ENCODE measurements around the gene NEK7. TPM values are rescaled to one million over a fixed set of nuclear protein-coding genes. Genes with fewer than 3 reads are reported as not detected.
"Not testable (repeated sequence)": the region's sequence is repeated elsewhere in the genome, so short reads cannot be mapped to it uniquely, and the experiment has no call there.

The NEK7 gene
- total RNA-seq, 6 experiments from 2014 or later = 20.6 to 32.3 (median 21.5) TPM

DNA sequence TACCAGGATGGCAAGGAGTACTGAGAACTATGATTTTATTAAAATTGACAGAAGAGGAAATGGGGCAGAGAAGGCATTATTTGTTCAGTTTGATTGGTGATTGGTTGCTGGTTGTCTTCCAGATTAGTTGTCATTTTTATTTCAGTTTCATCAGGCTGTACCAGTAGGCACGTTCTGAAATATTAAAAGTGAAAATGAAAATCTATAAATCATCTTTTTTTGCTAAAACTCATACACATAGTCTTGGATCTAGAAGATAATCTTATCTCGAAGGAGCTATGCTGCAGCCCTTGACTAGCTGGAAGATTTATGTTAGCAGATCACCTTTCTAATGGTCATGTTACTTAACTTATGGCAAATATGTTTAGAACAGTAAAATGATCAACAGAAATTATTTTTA is 29.0 kb downstream of the NEK7 start:
- Histone ChIP-seq H3K9me3 (no peaks in the 10 kb centered on the region), H3K36me3 (no peaks in the 10 kb centered on the region), H3K4me1 (peaks cover 0 to 13% (median 6%) of the 10 kb centered on the region in 4 donors), H3K27me3 (no peaks in the 10 kb centered on the region), H3K4me3 (no peak overlapping the region), H3K27ac (no peak overlapping the region)
- DNase-seq = no peak
- TF ChIP-seq, protein P1, sequence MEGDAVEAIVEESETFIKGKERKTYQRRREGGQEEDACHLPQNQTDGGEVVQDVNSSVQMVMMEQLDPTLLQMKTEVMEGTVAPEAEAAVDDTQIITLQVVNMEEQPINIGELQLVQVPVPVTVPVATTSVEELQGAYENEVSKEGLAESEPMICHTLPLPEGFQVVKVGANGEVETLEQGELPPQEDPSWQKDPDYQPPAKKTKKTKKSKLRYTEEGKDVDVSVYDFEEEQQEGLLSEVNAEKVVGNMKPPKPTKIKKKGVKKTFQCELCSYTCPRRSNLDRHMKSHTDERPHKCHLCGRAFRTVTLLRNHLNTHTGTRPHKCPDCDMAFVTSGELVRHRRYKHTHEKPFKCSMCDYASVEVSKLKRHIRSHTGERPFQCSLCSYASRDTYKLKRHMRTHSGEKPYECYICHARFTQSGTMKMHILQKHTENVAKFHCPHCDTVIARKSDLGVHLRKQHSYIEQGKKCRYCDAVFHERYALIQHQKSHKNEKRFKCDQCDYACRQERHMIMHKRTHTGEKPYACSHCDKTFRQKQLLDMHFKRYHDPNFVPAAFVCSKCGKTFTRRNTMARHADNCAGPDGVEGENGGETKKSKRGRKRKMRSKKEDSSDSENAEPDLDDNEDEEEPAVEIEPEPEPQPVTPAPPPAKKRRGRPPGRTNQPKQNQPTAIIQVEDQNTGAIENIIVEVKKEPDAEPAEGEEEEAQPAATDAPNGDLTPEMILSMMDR (IDR thresholded peaks at IDR 0.05) = no peak
- TF ChIP-seq POLR2A (IDR thresholded peaks at IDR 0.05) = no peak
- WGBS (ENCODE audit: insufficient coverage, low coverage, low lambda C conversion rate, missing lambda C conversion rate) = 32% methylated on average over 2 of the region's 2 CpGs
- no peak for ATAC-seq
- intact Hi-C loops (cut with DNase I) = no loop called here

DNA sequence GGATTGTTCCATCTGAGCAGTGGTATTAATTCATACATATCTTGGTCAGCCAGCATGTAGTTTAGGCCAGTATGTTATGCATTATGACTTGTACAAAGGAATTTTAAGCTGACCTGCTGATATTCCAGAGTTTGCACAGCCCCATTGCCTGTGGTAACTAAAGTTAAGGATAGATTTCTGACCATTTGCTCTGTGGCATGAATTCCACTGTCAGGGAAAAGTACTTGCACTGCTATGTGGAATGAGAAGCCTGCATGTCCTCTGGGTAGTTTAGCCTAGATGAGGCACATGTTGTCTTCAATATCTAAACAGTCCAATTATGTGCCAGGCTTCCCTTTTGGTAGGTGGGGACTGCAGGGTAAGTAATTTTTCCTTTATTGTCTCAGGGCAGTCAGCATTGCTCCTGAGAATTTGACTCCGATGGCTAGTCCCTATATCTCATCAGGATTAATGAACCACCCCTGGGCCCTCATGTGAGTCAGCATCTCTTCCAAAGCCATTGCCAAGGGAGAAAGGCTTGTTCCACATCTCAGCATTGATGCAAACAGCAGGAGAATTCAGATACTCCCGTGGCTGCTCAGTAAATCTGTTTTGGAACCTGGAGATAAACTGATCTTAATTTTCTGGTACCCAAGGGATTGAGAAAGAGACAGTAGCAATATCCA is 30.2 kb downstream of the NEK7 start:
- ATAC-seq (no peak), DNase-seq (no peak)
- Histone ChIP-seq H3K27me3 (no peaks in the 10 kb centered on the region), H3K27ac (no peak overlapping the region), H3K4me3 (no peak overlapping the region), H3K4me1 (peaks cover 0 to 13% (median 6%) of the 10 kb centered on the region in 4 donors), H3K9me3 (no peaks in the 10 kb centered on the region), H3K36me3 (no peaks in the 10 kb centered on the region)
- intact Hi-C loops (cut with DNase I) = no loop called here
- TF ChIP-seq POLR2A (IDR thresholded peaks at IDR 0.05) = no peak
- TF ChIP-seq, protein P1 (IDR thresholded peaks at IDR 0.05) = no peak
- 100% methylated on average over 2 of the region's 2 CpGs for WGBS (ENCODE audit: insufficient coverage, low coverage, low lambda C conversion rate, missing lambda C conversion rate)

DNA sequence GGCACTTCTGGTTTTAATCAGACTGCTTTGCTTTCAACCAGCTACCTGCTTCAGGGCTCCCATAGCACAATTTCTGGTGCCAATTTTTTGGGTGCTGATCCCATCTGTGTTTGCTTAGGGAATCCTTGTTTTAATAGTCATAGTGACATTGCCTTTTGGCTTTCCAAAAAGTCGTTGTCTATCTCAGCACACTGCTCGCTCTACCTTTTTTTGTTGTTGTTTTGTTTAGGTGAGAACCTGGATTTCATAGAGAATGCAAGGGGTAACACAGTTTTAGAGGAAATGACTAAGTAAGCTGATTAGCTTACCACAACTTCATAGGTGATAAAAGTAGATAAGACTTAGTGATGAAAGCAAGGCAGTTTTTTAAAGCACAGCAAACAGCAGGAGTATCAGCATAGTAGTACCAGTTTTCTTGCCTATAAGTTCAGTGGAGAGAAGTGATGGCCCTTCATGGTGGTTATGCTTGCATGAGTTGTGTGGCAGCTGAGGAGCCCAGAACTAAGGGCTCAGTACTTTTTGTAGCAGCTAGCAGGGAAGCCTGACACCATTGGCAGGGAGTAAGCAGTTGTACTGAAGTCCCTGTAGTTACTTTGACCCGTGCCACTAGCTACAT is 31.3 kb downstream of the NEK7 start:
- H3K36me3 ChIP-seq = no peaks in the 10 kb centered on the region
- no peaks in the 10 kb centered on the region for H3K27me3 ChIP-seq
- intact Hi-C loops (cut with DNase I) = no loop called here
- ATAC-seq = peak; percentile 51 to 60 (median 56)
- H3K27ac ChIP-seq = no peak overlapping the region
- H3K9me3 ChIP-seq = no peaks in the 10 kb centered on the region
- no peak for TF ChIP-seq POLR2A (IDR thresholded peaks at IDR 0.05)
- TF ChIP-seq, protein P1 (IDR thresholded peaks at IDR 0.05) = no peak
- no peak overlapping the region for H3K4me3 ChIP-seq
- no peak for DNase-seq
- 42% methylated on average over 3 of the region's 3 CpGs for WGBS (ENCODE audit: insufficient coverage, low coverage, low lambda C conversion rate, missing lambda C conversion rate)
- H3K4me1 ChIP-seq = peaks cover 0 to 13% (median 6%) of the 10 kb centered on the region in 4 donors

DNA sequence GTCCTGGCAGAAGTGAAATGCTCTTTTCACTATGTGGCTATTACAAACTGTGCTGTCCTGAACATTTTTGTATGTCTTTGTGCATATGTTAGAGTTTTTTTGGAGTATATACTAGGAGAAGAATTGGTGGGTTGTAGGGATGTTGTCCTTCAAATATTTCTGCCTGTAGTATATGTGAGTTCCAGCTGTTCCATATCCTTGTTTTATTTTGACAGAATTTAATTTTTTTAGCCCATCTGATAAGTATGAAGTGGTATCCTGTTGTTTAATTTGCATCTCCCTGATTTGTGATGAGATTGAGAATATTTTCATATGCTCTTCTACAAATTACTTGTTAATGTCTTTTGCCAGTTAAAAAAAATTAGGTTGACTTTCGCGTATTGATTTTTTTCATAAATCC is 34.3 kb downstream of the NEK7 start:
- no peak for TF ChIP-seq POLR2A (IDR thresholded peaks at IDR 0.05)
- TF ChIP-seq, protein P1 (IDR thresholded peaks at IDR 0.05) = no peak
- Histone ChIP-seq H3K27ac (no peak overlapping the region), H3K9me3 (no peaks in the 10 kb centered on the region)

DNA sequence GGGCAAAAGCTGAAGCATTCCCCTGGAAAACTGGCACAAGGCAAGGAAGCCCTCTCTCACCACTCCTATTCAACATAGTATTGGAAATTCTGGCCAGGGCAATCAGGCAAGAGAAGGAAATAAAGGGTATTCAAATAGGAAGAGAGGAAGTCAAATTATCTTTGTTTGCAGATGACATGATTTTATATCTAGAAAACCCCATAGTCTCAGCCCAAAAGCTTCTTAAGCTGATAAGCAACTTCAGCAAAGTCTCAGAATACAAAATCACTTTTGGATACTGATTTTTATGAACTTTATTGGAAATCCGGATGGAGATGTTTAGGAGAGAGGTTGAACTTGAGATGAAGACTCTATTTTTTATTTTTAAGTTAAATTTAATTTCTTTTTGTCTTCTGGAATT is 37.1 kb downstream of the NEK7 start:
- H3K27me3 ChIP-seq; H3K4me3 ChIP-seq; intact Hi-C loops (cut with DNase I); H3K9me3 ChIP-seq; ATAC-seq; H3K4me1 ChIP-seq; H3K27ac ChIP-seq; DNase-seq; H3K36me3 ChIP-seq: not testable (repeated sequence)
- 22% methylated on average over 1 of the region's 1 CpG for WGBS (ENCODE audit: insufficient coverage, low coverage, low lambda C conversion rate, missing lambda C conversion rate)

More for the DNA sequence above, 34.3 kb downstream of the NEK7 start:
- DNase-seq (no peak), ATAC-seq (no peak)
- WGBS (ENCODE audit: insufficient coverage, low coverage, low lambda C conversion rate, missing lambda C conversion rate) = 97% methylated on average over 2 of the region's 2 CpGs
- peaks cover 0 to 13% (median 6%) of the 10 kb centered on the region in 4 donors for H3K4me1 ChIP-seq
- no peaks in the 10 kb centered on the region for H3K36me3 ChIP-seq
- H3K4me3 ChIP-seq = no peak overlapping the region
- intact Hi-C loops (cut with DNase I) = no loop called here
- no peaks in the 10 kb centered on the region for H3K27me3 ChIP-seq

All from right lobe of liver (tissue), 6 donors.